Duodenal mucosa (tissue), 2 donors: ENCODE measurements around the gene CHST8.

Source experiments
- H3K27ac ChIP-seq: one replicate; pipeline ENCODE4 v1.7.0; 2013; ENCODE audit warnings: low read depth, low read length
- H3K27me3 ChIP-seq, 2 donors: one replicate each; pipeline ENCODE4 v1.7.0; 2013; ENCODE audit warnings: low read length in 2 of 2, control low read depth in 1 of 2; ENCODE audit not compliant: insufficient read depth in 2 of 2, control insufficient read depth in 1 of 2
- H3K36me3 ChIP-seq, 2 donors: one replicate each; pipeline ENCODE4 v1.7.0; 2013; ENCODE audit warnings: low read length in 2 of 2, control low read depth in 1 of 2; ENCODE audit not compliant: insufficient read depth in 2 of 2, control insufficient read depth in 1 of 2
- H3K4me1 ChIP-seq, 2 donors: one replicate each; pipeline ENCODE4 v1.7.0; 2013; ENCODE audit warnings: low read length in 2 of 2, control low read depth in 1 of 2; ENCODE audit not compliant: insufficient read depth in 2 of 2, control insufficient read depth in 1 of 2
- H3K4me3 ChIP-seq, 2 donors: one replicate each; pipeline ENCODE4 v1.7.0; 2013; ENCODE audit warnings: low read length in 2 of 2, low read depth in 1 of 2
- H3K9ac ChIP-seq, 2 donors: one replicate each; pipeline ENCODE4 v1.7.0; 2013; ENCODE audit warnings: low read length in 2 of 2, low read depth in 1 of 2
- H3K9me3 ChIP-seq, 2 donors: one replicate each; pipeline ENCODE4 v1.7.0; 2013; ENCODE audit warnings: low read length in 2 of 2, control low read depth in 1 of 2; ENCODE audit not compliant: control insufficient read depth in 1 of 2

The CHST8 gene

GRCh38 chr19:33734913-33735312, 113.2 kb downstream of the CHST8 start:
- Histone ChIP-seq H3K27me3 (no peaks in the 10 kb centered on the region), H3K9me3 (no peaks in the 10 kb centered on the region), H3K9ac (no peak overlapping the region), H3K36me3 (no peaks in the 10 kb centered on the region), H3K4me3 (no peak overlapping the region), H3K27ac (no peak overlapping the region), H3K4me1 (no peaks in the 10 kb centered on the region)

- no peak overlapping the region for H3K4me3 ChIP-seq
- H3K27me3 ChIP-seq: no peaks in the 10 kb centered on the region
- H3K27ac ChIP-seq: no peak overlapping the region
- H3K9ac ChIP-seq: no peak overlapping the region
- H3K4me1 ChIP-seq: no peaks in the 10 kb centered on the region
- no peaks in the 10 kb centered on the region for H3K36me3 ChIP-seq
- H3K9me3 ChIP-seq: no peaks in the 10 kb centered on the region
Measured at GRCh38 chr19:33736158-33736557, 114.4 kb downstream of the CHST8 start.

- no peaks in the 10 kb centered on the region for H3K9me3 ChIP-seq
- no peak overlapping the region for H3K4me3 ChIP-seq
- H3K4me1 ChIP-seq: no peaks in the 10 kb centered on the region
- H3K36me3 ChIP-seq: no peaks in the 10 kb centered on the region
- no peak overlapping the region for H3K9ac ChIP-seq
- H3K27me3 ChIP-seq: no peaks in the 10 kb centered on the region
- H3K27ac ChIP-seq: no peak overlapping the region
Measured at GRCh38 chr19:33736787-33737186, 115.0 kb downstream of the CHST8 start.

GRCh38 chr19:33737681-33738371, 116.1 kb downstream of the CHST8 start:
- Histone ChIP-seq H3K9ac (no peak overlapping the region), H3K27me3 (no peaks in the 10 kb centered on the region), H3K4me1 (no peaks in the 10 kb centered on the region), H3K36me3 (no peaks in the 10 kb centered on the region), H3K9me3 (no peaks in the 10 kb centered on the region), H3K4me3 (no peak overlapping the region), H3K27ac (no peak overlapping the region)

GRCh38 chr19:33740811-33741396, 119.2 kb downstream of the CHST8 start:
- Histone ChIP-seq H3K4me3 (no peak overlapping the region), H3K27ac (no peak overlapping the region), H3K9me3 (no peaks in the 10 kb centered on the region), H3K36me3 (no peaks in the 10 kb centered on the region), H3K27me3 (no peaks in the 10 kb centered on the region), H3K9ac (no peak overlapping the region), H3K4me1 (no peaks in the 10 kb centered on the region)

- H3K27ac ChIP-seq: no peak overlapping the region
- no peaks in the 10 kb centered on the region for H3K27me3 ChIP-seq
- H3K9me3 ChIP-seq: no peaks in the 10 kb centered on the region
- no peak overlapping the region for H3K9ac ChIP-seq
- no peaks in the 10 kb centered on the region for H3K4me1 ChIP-seq
- no peak overlapping the region for H3K4me3 ChIP-seq
- no peaks in the 10 kb centered on the region for H3K36me3 ChIP-seq
Measured at GRCh38 chr19:33745297-33745696, 123.5 kb downstream of the CHST8 start.

GRCh38 chr19:33746159-33746558, 124.4 kb downstream of the CHST8 start:
- Histone ChIP-seq H3K27me3 (no peaks in the 10 kb centered on the region), H3K4me1 (no peaks in the 10 kb centered on the region), H3K9ac (no peak overlapping the region), H3K27ac (no peak overlapping the region), H3K36me3 (no peaks in the 10 kb centered on the region), H3K4me3 (no peak overlapping the region), H3K9me3 (no peaks in the 10 kb centered on the region)

- Histone ChIP-seq H3K27me3 (no peaks in the 10 kb centered on the region), H3K36me3 (no peaks in the 10 kb centered on the region), H3K27ac (no peak overlapping the region), H3K9me3 (no peaks in the 10 kb centered on the region), H3K4me3 (no peak overlapping the region), H3K4me1 (no peaks in the 10 kb centered on the region), H3K9ac (no peak overlapping the region)
Measured at GRCh38 chr19:33747273-33747672, 125.5 kb downstream of the CHST8 start.

GRCh38 chr19:33748231-33748630, 126.5 kb downstream of the CHST8 start:
- Histone ChIP-seq H3K27me3 (no peaks in the 10 kb centered on the region), H3K4me3 (no peak overlapping the region), H3K9ac (no peak overlapping the region), H3K27ac (no peak overlapping the region), H3K4me1 (no peaks in the 10 kb centered on the region), H3K9me3 (no peaks in the 10 kb centered on the region), H3K36me3 (no peaks in the 10 kb centered on the region)

- Histone ChIP-seq H3K4me1 (no peaks in the 10 kb centered on the region), H3K9ac (no peak overlapping the region), H3K36me3 (no peaks in the 10 kb centered on the region), H3K9me3 (no peaks in the 10 kb centered on the region), H3K27ac (no peak overlapping the region), H3K4me3 (no peak overlapping the region), H3K27me3 (no peaks in the 10 kb centered on the region)
Measured at GRCh38 chr19:33749016-33749415, 127.3 kb downstream of the CHST8 start.
